ENCODE measurements around the gene TNFAIP8. TPM values are rescaled to one million over a fixed set of nuclear protein-coding genes. Genes with fewer than 3 reads are reported as not detected.

Gene TNFAIP8
- total and polyA plus RNA-seq, 9 of the 15 experiments (the other 6 are each of a cell fraction or from before 2014, with no cell fraction given): 29.9 to 52.2 (median 44.8) TPM

DNA sequence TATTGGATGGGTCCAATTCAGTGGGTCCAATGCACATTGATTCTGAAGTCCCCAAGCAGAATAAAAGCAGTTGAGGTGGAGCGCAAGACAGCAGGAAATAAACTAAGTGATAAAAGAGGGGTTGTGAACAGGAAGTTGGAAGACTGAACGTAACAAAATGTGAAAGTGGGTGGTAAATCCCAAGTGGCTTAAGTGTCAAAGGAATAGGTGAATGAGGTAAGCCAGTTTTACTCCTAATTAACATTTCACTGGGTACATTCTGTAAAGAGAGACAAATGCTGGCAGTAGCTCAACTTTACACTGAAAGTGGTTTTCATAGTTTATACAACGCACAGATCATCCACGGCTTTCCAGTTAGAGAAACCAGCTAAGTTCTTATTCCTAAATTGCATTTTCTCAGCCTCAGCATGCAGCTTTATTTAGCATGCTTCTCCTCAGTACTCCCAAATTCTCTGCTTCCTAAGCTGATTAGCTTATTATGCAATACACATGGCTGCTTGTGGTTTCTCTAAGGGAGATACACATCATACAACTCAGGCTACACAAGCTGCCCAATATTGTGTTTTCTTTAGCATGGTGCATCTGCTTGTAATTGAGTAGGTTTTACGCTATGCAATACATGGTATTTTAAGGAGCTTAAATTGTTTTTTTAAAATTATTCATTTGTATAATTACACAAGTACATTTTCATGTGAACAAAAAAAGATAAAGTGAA lies 62.2 kb downstream of the TNFAIP8 start (continued):
- TF ChIP-seq TBL1XR1 (IDR thresholded peaks at IDR 0.05; ENCODE audit: low read length in 2 of 2) (no peak; a peak in 1 of 4 replicates), ERF (CRISPR knock-in tag; IDR thresholded peaks at IDR 0.05) (no peak), ZNF143 (CRISPR knock-in tag; IDR thresholded peaks at IDR 0.05) (no peak), ZNF224 (CRISPR knock-in tag; IDR thresholded peaks at IDR 0.05) (no peak), STAT5B (CRISPR knock-in tag; IDR thresholded peaks at IDR 0.05) (no peak), ZNF707 (CRISPR knock-in tag; conservative IDR thresholded peaks at IDR 0.05) (no peak), ZNF133 (CRISPR knock-in tag; IDR thresholded peaks at IDR 0.05) (no peak), HDAC2 (IDR thresholded peaks at IDR 0.05) (no peak), MEF2D (tag; conservative IDR thresholded peaks at IDR 0.05; ENCODE audit: low read depth) (0 out of 2 replicates have a peak, but pooled peaks have one; percentile 37), ETV1 (tag; conservative IDR thresholded peaks at IDR 0.05; ENCODE audit: low read depth) (peak; percentile 25; the same call in 1 of the 2 replicates), MYBL2 (IDR thresholded peaks at IDR 0.05; ENCODE audit: low read depth) (no peak), MYBL2 (CRISPR knock-in tag; IDR thresholded peaks at IDR 0.05; ENCODE audit: borderline replicate concordance) (no peak), ZNF75A (CRISPR knock-in tag; IDR thresholded peaks at IDR 0.05) (no peak)
- TF ChIP-seq, protein P1, sequence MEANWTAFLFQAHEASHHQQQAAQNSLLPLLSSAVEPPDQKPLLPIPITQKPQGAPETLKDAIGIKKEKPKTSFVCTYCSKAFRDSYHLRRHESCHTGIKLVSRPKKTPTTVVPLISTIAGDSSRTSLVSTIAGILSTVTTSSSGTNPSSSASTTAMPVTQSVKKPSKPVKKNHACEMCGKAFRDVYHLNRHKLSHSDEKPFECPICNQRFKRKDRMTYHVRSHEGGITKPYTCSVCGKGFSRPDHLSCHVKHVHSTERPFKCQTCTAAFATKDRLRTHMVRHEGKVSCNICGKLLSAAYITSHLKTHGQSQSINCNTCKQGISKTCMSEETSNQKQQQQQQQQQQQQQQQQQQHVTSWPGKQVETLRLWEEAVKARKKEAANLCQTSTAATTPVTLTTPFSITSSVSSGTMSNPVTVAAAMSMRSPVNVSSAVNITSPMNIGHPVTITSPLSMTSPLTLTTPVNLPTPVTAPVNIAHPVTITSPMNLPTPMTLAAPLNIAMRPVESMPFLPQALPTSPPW (CRISPR knock-in tag; IDR thresholded peaks at IDR 0.05): no peak
- TF ChIP-seq, protein P2, sequence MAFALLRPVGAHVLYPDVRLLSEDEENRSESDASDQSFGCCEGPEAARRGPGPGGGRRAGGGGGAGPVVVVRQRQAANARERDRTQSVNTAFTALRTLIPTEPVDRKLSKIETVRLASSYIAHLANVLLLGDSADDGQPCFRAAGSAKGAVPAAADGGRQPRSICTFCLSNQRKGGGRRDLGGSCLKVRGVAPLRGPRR (CRISPR knock-in tag; IDR thresholded peaks at IDR 0.05): no peak
- TF ChIP-seq, protein P3, sequence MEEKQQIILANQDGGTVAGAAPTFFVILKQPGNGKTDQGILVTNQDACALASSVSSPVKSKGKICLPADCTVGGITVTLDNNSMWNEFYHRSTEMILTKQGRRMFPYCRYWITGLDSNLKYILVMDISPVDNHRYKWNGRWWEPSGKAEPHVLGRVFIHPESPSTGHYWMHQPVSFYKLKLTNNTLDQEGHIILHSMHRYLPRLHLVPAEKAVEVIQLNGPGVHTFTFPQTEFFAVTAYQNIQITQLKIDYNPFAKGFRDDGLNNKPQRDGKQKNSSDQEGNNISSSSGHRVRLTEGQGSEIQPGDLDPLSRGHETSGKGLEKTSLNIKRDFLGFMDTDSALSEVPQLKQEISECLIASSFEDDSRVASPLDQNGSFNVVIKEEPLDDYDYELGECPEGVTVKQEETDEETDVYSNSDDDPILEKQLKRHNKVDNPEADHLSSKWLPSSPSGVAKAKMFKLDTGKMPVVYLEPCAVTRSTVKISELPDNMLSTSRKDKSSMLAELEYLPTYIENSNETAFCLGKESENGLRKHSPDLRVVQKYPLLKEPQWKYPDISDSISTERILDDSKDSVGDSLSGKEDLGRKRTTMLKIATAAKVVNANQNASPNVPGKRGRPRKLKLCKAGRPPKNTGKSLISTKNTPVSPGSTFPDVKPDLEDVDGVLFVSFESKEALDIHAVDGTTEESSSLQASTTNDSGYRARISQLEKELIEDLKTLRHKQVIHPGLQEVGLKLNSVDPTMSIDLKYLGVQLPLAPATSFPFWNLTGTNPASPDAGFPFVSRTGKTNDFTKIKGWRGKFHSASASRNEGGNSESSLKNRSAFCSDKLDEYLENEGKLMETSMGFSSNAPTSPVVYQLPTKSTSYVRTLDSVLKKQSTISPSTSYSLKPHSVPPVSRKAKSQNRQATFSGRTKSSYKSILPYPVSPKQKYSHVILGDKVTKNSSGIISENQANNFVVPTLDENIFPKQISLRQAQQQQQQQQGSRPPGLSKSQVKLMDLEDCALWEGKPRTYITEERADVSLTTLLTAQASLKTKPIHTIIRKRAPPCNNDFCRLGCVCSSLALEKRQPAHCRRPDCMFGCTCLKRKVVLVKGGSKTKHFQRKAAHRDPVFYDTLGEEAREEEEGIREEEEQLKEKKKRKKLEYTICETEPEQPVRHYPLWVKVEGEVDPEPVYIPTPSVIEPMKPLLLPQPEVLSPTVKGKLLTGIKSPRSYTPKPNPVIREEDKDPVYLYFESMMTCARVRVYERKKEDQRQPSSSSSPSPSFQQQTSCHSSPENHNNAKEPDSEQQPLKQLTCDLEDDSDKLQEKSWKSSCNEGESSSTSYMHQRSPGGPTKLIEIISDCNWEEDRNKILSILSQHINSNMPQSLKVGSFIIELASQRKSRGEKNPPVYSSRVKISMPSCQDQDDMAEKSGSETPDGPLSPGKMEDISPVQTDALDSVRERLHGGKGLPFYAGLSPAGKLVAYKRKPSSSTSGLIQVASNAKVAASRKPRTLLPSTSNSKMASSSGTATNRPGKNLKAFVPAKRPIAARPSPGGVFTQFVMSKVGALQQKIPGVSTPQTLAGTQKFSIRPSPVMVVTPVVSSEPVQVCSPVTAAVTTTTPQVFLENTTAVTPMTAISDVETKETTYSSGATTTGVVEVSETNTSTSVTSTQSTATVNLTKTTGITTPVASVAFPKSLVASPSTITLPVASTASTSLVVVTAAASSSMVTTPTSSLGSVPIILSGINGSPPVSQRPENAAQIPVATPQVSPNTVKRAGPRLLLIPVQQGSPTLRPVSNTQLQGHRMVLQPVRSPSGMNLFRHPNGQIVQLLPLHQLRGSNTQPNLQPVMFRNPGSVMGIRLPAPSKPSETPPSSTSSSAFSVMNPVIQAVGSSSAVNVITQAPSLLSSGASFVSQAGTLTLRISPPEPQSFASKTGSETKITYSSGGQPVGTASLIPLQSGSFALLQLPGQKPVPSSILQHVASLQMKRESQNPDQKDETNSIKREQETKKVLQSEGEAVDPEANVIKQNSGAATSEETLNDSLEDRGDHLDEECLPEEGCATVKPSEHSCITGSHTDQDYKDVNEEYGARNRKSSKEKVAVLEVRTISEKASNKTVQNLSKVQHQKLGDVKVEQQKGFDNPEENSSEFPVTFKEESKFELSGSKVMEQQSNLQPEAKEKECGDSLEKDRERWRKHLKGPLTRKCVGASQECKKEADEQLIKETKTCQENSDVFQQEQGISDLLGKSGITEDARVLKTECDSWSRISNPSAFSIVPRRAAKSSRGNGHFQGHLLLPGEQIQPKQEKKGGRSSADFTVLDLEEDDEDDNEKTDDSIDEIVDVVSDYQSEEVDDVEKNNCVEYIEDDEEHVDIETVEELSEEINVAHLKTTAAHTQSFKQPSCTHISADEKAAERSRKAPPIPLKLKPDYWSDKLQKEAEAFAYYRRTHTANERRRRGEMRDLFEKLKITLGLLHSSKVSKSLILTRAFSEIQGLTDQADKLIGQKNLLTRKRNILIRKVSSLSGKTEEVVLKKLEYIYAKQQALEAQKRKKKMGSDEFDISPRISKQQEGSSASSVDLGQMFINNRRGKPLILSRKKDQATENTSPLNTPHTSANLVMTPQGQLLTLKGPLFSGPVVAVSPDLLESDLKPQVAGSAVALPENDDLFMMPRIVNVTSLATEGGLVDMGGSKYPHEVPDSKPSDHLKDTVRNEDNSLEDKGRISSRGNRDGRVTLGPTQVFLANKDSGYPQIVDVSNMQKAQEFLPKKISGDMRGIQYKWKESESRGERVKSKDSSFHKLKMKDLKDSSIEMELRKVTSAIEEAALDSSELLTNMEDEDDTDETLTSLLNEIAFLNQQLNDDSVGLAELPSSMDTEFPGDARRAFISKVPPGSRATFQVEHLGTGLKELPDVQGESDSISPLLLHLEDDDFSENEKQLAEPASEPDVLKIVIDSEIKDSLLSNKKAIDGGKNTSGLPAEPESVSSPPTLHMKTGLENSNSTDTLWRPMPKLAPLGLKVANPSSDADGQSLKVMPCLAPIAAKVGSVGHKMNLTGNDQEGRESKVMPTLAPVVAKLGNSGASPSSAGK (IDR thresholded peaks at IDR 0.05): no peak
